Cerebellar nuclear complex (tissue), 1 donor: ENCODE measurements around the gene PSMG1.
"Not testable (repeated sequence)": the region's sequence is repeated elsewhere in the genome, so short reads cannot be mapped to it uniquely, and the experiment has no call there.

Source experiments
- DNase-seq, 2 experiments: peaks; one replicate each; lab custom pipeline; 2025; lab: John Stamatoyannopoulos, UW

Gene PSMG1

GRCh38 chr21:39156024-39156423, 27.2 kb downstream of the PSMG1 start:
- DNase-seq, result no peak

GRCh38 chr21:39155578-39155977, 27.7 kb downstream of the PSMG1 start:
- no peak for DNase-seq

- DNase-seq, result no peak
Observed at GRCh38 chr21:39153842-39154241, 29.4 kb downstream of the PSMG1 start.

GRCh38 chr21:39153373-39153772, 29.9 kb downstream of the PSMG1 start:
- DNase-seq, result no peak

GRCh38 chr21:39152271-39152670, 31.0 kb downstream of the PSMG1 start:
- DNase-seq, result no peak

- DNase-seq, result no peak
Observed at GRCh38 chr21:39150877-39151276, 32.4 kb downstream of the PSMG1 start.

GRCh38 chr21:39150316-39150715, 32.9 kb downstream of the PSMG1 start:
- no peak for DNase-seq

GRCh38 chr21:39149882-39150281, 33.4 kb downstream of the PSMG1 start:
- no peak for DNase-seq

- no peak for DNase-seq
Observed at GRCh38 chr21:39148975-39149374, 34.3 kb downstream of the PSMG1 start.

- no peak for DNase-seq
Observed at GRCh38 chr21:39144191-39144590, 39.1 kb downstream of the PSMG1 start.

- DNase-seq, result no peak
Observed at GRCh38 chr21:39142972-39143371, 40.3 kb downstream of the PSMG1 start.

- no peak for DNase-seq
Observed at GRCh38 chr21:39141502-39141901, 41.7 kb downstream of the PSMG1 start.

- DNase-seq, result no peak
Observed at GRCh38 chr21:39137248-39138178, 45.7 kb downstream of the PSMG1 start.

GRCh38 chr21:39136711-39137110, 46.5 kb downstream of the PSMG1 start:
- no peak for DNase-seq

- DNase-seq, result not testable (repeated sequence)
Observed at GRCh38 chr21:39136138-39136537, 47.1 kb downstream of the PSMG1 start.

- no peak for DNase-seq
Observed at GRCh38 chr21:39134288-39134810, 48.9 kb downstream of the PSMG1 start.

GRCh38 chr21:39132248-39132647, 51.0 kb downstream of the PSMG1 start:
- DNase-seq, result no peak

GRCh38 chr21:39131791-39132190, 51.5 kb downstream of the PSMG1 start:
- DNase-seq, result no peak

- no peak for DNase-seq
Observed at GRCh38 chr21:39127506-39127905, 55.7 kb downstream of the PSMG1 start.

GRCh38 chr21:39126486-39126806, 56.8 kb downstream of the PSMG1 start:
- DNase-seq, result no peak

- no peak for DNase-seq
Observed at GRCh38 chr21:39125752-39126485, 57.3 kb downstream of the PSMG1 start.
